ENCODE results near the gene IL1RL2. TPM values are rescaled to one million over a fixed set of nuclear protein-coding genes. Genes with fewer than 3 reads are reported as not detected.

Gene IL1RL2
- total RNA-seq, result 6.3 TPM

GRCh38 chr2:102186791-102187495 is at the start of gene IL1RL2:
IL1RL2 (plus strand) TSS chr2:102187023; CDS start chr2:102187868, 845 bp downstream.
- DNase-seq, result peak; percentile 0

GRCh38 chr2:102137138-102137537 is 49.7 kb upstream of the IL1RL2 start:
- DNase-seq, result no peak

GRCh38 chr2:102138331-102138730 is 48.5 kb upstream of the IL1RL2 start:
- DNase-seq, result no peak

- no peak for DNase-seq
These were observed 47.0 kb upstream of the IL1RL2 start for GRCh38 chr2:102139851-102140250.

- DNase-seq, result no peak
These were observed 46.4 kb upstream of the IL1RL2 start for GRCh38 chr2:102140377-102140776.

- DNase-seq, result peak; percentile 85
These were observed 45.5 kb upstream of the IL1RL2 start for GRCh38 chr2:102141011-102141943.

- peak; percentile 29 for DNase-seq
These were observed 44.6 kb upstream of the IL1RL2 start, which contains the start of gene IL1R1 for GRCh38 chr2:102141970-102142828. IL1R1 (plus strand) TSS chr2:102142746; CDS start chr2:102157725, 14,979 bp downstream.

- DNase-seq, result peak; percentile 70
These were observed 43.9 kb upstream of the IL1RL2 start for GRCh38 chr2:102142829-102143449.

GRCh38 chr2:102143450-102143985 is 43.3 kb upstream of the IL1RL2 start:
- DNase-seq, result no peak

- no peak for DNase-seq
These were observed 42.7 kb upstream of the IL1RL2 start for GRCh38 chr2:102144128-102144527.

GRCh38 chr2:102145107-102145506 is 41.7 kb upstream of the IL1RL2 start:
- no peak for DNase-seq

- DNase-seq, result no peak
These were observed 40.9 kb upstream of the IL1RL2 start for GRCh38 chr2:102145934-102146333.

- DNase-seq, result no peak
These were observed 38.9 kb upstream of the IL1RL2 start for GRCh38 chr2:102147935-102148334.

GRCh38 chr2:102149243-102149642 is 37.6 kb upstream of the IL1RL2 start:
- DNase-seq, result no peak

GRCh38 chr2:102149644-102150455 is 37.0 kb upstream of the IL1RL2 start:
- peak; percentile 65 for DNase-seq

GRCh38 chr2:102154364-102154763 is 32.5 kb upstream of the IL1RL2 start:
- DNase-seq, result no peak

- DNase-seq, result no peak
These were observed 31.7 kb upstream of the IL1RL2 start for GRCh38 chr2:102154946-102155702.

- DNase-seq, result peak; percentile 40
These were observed 30.9 kb upstream of the IL1RL2 start for GRCh38 chr2:102155703-102156515.
